ENCODE data around the gene LMO7.

LMO7 gene

DNA sequence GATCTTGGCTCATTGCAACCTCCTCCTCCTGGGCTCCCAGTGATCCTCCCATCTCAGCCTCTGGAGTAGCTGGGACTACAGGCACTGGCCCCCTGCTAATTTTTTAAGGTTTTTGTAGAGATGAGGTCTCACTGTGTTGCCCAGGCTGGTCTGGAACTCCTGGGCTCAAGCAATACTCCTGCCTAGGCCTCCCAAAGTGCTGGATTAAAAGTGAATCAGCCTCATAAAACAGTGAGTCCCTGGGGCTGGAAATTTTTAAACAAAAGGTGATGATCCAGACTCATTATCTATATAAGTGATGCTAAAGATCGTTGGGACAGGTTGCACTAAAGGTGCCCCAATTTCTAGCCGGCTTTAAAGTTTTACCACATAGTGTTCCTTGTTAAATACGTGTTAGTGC lies 112.7 kb downstream of the LMO7 start:
- no peak for DNase-seq

DNA sequence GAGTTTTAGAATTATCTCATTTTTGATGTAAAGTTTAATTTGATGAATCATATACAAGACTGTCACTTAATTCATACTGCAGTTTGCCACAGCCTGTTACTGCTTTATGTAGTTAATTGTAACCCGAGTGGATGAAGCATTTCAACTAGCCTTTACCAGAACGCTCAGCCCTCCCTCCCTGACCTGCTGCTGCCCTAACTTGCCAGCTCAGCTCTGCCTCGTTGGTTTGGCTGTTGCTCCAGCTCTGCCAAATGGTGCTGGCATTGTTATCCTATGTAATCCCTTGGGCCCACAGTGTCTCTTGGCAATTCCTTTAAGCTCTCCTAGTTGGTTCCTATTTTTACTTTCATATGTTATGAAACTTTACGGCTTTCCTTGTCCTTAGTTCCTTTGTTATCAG lies 113.3 kb downstream of the LMO7 start:
- no peak for DNase-seq

DNA sequence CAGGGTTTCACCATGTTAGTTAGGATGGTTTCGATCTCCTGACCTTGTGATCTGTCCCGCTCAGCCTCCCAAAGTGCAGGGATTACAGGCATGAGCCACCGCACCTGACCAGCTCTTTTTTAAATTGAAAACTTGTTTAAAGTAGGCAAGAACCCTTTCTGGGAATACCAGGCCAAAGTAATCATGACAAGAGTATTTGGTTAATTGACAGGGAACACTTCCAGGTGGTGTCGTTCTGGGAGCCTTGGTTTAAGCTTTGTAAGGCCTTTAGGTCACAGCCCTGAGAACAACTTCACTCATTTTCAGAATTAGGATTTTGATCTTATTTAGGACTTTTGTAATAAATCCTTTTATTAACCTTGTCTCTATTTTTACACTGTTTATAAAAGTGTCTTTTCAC lies 115.2 kb downstream of the LMO7 start:
- DNase-seq, result no peak

DNA sequence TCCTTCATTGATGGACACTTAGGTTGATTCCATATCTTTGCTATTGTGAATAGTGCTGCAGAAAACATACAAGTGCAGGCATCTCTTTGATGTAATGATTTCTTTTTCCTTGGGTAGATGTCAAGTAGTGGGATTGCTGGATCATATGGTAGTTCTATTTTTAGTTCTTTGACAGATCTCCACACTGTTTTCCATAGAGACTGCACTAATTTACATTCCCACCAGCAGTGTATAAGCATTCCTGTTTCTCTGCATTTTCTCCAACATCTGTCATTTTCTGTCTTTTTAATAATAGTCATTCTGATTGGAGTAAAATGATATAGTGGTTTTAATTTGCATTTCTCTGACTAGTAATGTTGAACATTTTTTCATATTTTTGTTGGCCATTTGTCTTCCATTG lies 116.7 kb downstream of the LMO7 start:
- DNase-seq, result no peak

DNA sequence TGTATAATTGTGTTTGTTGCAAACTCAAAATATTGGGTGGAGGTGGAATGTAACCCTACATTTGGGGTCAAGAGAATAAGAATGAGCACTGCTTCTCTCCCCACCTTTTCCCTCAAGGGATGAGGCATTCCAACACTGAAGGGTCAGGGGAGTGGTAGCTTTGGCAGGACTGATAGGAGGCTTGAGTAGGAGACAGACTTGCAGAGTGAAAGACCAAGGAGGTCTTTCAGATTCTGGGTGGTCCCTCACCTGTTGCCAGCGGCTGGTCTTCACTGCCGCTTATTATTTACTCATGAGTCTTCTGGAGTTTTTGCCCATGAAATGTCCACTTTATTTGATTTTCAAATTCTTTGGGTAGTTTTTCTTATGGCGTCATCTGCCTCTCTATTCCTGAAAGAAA lies 118.8 kb downstream of the LMO7 start:
- no peak for DNase-seq

DNA sequence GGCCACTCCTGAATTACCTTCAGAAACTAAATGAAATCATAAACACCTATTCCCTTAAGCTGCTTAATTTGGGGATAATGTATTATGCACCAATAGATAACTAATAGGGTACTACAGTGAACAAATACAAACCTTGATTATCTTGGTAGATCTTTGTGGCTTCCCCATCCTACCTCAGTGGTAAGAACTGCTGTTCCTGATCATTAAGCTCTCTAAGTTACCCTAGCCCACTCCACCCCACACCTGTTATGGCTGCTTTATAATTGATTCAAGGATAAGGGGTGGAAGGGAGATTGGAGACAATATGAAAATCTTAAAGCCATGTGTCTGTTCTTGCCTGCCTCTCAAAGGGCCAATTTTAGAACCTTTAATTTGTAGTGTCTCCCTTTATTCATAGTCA lies 121.2 kb downstream of the LMO7 start:
- no peak for DNase-seq

DNA sequence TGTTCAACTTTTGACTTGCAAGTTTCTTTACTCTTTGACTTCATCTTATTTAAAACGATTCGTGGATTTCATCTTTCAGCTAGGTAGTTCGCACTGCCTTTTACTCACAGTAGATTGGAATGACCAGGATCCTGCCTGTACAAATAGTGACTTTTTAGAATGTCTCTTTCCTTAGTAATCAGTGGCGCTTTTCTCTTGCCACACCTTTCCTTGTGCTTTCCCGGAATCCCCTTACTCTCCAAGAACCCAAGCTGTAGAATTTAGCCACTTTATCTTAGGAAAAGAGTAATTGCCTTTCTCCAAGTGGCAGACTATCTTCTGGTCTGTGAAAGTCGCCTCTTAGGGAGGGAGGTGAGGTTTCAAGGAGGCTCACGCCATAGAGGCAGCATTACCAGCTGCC lies 123.4 kb downstream of the LMO7 start:
- no peak for DNase-seq

DNA sequence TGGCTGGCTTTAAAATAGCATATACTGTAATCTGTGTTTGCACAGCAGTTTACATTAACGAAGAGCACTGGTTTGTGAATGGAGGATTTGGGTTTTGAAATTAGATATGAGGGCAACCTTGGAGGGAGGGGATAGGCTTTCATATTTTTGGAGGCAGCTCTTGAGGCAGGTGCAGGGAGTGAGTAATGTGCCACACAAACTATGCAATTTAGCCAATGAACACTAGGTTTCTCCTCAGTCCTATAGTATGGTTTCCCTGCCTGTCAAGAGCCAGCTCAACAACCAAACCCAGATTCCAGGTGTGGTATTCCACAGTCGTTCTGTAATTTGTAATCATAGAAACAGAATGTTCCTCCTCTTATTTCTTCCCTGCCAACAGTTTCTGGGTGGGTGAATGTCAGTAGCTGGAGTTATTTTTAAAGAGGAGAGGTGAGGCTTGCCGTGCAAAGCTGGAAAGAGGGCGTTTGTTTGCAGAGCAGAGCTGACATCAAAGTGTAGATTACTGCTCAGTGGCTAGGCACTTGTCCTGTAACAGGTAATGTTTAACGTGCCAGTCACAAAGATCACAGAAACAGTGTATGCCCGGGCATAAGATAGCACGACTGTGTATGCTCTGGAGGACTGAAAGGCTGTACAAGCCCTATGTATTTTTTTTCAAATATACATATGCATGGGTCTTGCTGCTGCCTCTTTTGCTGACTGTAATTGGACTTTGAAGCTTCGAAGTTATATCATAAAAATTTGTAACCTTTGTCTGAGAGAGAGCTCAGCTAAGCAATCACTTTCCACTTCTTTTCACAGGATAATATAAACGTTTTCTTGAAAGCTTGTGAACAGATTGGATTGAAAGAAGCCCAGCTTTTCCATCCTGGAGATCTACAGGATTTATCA lies 124.2 kb downstream of the LMO7 start:
- no peak for DNase-seq

DNA sequence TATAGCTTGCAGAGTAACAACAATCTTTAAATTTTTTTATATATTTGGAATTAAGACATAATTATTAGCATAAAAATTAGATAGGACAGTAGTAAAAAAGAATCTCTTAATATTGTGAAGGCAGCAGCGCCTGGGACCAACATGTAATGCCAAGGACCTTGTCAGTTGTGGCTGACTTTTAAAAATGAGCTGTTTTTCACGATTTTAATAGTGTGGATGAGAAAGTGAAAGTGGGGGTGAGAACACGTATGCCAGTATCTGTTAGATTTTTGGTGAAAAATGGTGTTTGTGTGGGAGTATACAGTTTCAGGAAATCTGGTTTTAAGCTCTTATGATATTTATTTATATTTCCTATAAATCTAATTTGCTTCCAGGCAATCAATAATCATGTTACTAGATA lies 125.2 kb downstream of the LMO7 start:
- DNase-seq, result no peak

DNA sequence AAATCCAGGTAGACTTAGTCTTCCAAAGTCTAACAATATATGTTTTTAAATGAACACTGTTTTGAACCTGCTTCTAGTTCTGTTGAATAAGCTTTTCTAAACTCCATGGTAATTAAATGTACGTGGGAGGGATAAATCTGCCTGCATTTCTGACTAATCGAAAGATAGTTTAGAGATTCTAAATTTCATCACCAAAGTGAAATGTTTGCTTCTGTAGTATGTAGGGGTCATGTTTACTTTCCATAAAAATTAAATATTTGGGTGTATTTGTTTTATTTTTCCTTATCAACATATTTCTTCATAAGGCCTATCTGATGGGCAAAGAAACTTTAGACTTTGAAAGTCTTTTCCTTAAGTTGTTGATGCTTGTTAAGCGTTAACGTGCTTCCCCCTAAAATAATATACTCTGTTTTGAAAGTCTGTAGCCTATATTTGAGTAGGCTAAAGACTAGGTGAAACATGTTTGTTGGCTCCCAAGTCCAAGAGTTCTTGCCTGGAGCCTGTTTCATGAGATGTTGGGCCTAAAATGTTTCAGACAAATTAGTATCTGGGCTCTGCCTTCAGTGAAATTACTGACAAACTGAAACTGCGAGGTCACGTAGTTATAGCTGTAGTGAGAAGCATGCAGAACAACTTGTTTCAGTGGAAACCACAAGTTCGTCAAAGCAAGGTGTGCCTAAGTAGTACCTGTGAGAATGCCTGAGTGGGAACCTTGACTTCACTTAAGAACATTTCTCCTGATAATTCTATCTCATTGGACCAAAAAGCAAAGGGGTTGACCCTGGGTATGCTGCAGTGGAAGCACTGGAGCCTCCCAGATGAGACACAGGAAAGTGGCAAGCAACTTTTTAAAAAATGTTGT lies 126.2 kb downstream of the LMO7 start:
- no peak for DNase-seq

DNA sequence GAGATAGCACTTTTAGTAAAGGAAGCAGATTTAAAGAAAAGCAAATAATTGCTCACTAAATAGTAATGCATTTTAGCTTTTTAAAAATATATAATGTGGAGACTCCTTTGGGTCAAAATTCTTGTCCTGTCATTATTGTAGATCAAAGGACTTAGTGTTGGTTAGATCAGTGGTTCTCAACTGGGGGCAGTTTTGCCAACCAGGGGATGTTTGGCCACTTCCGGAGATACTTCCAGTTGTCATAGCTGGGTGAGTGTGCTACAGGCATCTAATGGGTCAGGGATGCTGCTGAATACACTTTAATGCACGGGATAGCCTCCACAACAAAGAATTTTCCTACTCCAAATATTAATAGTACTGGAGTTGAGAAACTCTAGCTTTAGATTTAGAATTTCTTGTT lies 126.8 kb downstream of the LMO7 start:
- no peak for DNase-seq

DNA sequence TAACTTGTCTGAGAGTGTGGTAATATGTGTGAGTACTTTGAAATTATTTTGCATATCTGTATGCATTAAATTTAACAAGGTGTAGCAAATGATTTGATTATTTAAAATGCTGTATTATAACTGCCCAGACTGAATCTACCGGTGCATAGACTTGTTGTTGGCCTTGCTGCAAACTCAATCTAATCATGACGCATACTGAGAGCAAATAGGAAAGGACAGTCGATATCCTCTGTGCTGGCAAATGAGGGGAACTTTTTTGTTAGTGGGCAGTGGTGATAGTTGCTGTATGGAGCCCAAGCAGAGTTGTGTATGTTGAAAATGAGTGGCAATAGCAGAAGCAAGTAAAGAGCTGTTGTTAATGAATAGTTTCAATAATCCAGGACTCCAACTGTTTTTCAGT lies 127.4 kb downstream of the LMO7 start:
- DNase-seq, result no peak

DNA sequence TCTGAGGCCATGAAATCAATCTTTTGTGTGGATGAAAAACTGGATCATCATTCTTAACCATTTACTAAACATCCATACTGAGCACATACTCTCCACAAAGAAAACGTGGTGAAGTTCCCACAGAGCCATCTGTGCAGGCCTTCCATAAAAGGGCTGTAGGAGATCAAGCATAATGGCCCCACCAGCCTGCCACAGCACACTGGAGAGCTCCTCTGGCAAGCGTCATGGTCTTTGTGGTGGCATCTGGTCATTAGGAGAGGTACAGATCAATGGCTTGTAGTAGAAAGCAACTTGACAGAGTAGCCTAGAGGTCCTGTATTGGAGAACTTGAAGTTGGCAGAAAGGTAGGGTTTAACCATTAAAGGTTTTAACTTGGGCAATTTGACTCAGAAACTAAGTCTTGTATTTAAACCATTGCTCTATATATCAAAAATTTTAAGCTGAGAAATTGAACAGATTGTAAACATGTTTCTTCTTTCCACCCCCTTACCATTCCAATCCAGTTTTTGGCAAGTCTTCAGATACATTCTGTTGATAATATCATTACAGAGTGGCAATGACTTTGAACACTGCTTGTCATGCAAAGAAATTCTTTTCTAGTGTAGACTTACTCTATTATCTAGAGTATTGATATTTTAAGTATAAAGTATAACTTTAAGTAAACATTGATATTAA lies 128.3 kb downstream of the LMO7 start:
- no peak for DNase-seq

DNA sequence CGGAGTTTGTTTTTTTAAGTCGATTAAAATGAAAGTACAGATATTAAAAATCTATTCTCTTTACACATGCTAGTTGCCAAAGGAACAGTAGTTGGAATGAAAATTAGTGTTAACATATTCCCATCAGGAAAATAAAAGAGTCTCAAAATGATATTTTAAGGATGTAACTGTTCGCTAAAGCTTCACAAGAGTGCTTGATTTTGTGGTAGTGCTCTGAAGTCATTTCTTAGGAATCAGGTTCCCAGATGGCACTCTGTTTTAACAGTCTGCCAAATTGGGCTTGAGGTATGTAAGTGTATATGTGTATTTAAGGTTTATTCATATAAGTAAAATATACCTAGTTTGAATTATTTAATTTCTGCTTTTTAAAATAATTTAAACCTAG lies 128.8 kb downstream of the LMO7 start:
- no peak for DNase-seq

DNA sequence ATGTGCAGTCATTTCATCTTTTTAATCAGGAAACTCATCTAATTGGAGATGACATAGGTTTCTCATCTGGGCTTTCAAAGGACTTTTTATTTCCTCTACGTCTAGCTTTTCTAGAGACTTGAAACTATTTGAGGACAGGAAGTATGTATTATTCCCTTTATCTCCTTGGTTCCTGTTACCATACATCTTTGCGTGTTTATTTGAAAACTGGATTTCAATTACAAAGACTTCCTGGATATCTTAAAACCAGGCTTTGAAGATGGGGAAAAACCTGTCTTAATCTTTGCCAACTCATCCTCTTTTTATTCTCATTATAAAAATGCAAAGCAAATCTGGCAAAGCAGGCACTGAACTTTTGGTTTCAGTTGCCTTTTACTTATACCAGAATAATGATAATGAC lies 130.5 kb downstream of the LMO7 start:
- DNase-seq, result no peak

DNA sequence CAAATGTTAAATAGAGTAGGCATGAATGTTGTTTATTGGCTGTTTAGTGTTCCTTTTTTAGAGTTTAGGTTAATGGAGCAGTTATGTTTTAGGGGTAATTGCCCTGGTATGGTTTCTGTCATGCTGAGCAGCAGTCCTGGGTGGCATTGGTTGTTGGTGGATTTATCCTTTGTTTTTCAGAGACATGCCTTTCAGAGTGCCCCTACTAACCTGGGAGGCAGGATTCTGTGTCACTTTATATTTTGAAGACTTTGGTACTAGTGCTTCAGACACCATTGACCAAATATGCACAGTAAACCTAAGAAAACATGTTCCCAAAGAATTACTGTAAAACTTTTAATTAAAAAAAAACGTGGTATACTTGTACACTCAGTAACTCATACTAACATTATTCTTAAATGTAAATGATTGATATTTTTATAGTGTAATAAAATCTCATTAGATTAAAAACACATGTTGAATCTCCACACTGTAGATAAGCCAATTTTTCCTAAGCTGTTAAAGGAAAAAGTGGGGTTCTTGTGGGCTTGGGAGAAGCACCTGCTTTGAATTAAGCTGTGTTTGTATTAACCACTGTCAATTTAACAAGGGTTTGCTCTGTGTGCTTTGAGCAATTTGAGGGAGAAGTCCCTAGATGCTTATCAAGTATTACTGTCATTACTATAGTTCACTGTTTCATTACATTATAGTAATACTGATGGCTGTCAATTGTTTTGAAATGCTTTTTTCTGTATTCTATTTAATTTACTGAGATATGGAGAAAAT lies 133.2 kb downstream of the LMO7 start:
- DNase-seq, result no peak

DNA sequence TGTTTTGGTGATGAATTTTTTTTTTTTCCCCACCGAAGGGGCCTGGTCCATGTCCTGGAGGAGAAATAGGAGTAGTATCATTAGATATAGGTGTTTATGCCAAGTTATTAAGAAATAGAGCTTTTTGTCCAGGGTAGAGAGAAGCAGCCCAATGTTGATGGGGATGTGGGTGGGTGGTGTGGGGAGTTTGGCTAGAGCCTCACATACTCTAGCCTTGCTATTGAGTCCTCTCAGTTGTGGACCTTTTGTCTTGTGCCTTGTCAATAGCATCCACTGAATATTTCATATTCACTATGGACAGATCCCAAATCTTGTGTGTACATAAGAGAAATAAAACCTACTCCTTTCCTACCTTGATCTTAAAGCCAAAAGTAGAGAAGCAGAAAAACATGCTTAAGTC lies 134.0 kb downstream of the LMO7 start:
- no peak for DNase-seq

DNA sequence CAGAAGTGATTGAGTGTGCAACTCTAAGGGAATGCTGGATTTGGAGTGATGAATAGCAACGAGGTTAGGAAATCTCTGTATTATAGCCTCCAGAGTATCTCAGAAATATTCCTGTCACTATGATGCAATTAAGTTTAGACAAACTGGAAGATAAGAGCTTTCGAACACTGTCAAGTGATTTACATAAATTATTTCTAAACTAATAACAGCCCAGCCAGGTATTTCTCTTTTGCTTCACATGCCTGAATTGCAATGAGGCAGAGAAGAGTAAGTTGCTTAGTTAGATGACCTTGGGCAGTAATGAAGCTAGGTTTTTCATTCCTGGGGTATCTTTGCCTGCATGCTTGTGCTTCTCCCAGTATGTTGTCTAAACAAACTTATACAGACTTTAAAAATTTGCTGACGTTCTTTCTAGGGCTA lies 134.5 kb downstream of the LMO7 start:
- DNase-seq, result no peak

DNA sequence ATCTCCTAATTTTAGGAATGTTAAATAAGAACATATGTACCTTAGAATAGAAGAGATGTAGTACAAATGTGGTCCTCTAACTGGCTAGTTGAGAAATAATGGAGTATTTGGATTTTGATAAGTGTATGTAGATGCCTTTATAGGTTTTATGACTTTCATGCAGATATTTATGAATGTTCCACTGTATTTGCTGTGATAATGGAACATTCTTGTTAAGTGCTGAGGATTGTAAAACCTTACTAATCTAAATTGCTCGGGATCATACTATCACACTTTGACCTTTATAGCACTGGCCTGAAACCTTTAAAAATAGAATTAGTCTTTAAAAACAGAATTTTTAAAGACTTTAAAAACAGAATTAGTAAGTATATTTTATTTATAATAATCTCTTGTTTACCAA lies 135.1 kb downstream of the LMO7 start:
- no peak for DNase-seq

DNA sequence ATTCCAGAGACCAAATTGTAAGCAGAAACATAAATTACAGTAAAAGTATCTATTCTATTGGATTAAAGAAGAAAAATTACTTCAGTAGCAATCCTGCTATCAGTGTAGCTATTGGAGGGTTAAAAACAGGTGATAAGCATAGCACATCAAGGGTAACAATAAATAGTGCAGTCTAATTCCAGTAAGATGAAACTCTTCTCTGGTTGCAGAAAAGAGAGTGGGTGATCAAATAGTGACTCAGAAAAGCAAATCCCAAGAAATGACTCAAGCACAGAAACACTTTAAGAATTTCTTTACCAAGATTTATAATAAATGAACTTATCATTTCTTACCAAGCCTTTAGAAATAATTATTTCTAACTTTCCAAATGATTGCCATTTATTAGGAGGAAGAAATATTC lies 135.7 kb downstream of the LMO7 start:
- DNase-seq, result no peak

DNA sequence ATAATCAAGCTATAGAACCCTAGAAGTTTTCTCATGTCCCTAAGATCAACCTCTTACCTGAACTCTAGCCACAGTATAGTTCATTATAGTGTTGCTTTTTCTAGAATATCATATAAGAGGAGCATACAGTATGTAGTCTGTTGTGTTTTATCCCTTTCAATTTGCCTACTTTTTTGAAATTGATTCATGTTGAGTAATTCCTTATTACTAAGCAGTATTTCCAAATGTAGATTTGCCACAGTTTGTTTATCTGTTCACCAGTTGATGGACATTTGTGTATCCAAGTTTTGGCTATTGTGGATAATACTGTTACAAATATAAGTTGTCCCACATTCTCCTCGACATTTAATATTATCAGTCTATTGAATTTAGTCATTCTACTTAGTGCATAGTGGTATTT lies 138.0 kb downstream of the LMO7 start:
- no peak for DNase-seq

DNA sequence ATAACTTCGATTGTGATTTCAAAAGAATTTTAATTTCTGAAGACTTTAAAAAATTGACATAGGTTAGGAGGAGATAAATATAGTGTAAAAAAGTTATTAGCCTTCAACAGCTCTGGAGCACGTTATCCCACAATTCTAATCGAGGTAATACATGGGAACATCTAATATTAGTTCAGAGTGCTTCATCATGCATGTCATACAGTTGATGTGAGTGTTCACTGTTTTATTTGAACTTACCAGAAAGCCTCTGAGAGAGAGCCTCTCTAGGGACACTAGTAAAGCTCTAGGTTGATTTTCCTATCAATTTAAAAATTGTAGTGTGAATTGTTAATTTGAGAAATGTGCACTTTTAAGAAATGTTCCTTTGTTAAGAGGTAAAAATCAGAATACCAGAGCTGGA lies 140.4 kb downstream of the LMO7 start:
- no peak for DNase-seq

DNA sequence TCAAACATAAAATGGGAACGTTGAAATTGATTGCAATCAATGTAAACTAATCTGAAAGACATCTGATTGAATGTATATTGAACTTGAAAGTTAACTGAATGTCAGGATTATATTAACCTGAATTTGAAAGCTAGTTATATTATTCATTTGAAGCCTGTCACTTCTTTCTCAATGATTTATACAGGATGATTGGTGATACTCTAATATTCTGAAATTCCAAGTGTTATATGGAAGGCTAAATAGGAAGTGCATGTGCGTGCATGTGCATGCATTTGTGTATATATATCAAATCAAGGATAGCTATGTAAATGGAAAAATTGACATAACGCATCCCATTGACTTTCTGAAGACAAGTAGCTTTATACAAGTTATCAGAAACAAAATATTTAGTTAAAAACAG lies 143.3 kb downstream of the LMO7 start:
- no peak for DNase-seq

Measured in NCI-H524 treated with DMSO at 0.1 percent for 48 hours (cell line).